ENCODE data around the gene IL12A.

IL12A gene

DNA sequence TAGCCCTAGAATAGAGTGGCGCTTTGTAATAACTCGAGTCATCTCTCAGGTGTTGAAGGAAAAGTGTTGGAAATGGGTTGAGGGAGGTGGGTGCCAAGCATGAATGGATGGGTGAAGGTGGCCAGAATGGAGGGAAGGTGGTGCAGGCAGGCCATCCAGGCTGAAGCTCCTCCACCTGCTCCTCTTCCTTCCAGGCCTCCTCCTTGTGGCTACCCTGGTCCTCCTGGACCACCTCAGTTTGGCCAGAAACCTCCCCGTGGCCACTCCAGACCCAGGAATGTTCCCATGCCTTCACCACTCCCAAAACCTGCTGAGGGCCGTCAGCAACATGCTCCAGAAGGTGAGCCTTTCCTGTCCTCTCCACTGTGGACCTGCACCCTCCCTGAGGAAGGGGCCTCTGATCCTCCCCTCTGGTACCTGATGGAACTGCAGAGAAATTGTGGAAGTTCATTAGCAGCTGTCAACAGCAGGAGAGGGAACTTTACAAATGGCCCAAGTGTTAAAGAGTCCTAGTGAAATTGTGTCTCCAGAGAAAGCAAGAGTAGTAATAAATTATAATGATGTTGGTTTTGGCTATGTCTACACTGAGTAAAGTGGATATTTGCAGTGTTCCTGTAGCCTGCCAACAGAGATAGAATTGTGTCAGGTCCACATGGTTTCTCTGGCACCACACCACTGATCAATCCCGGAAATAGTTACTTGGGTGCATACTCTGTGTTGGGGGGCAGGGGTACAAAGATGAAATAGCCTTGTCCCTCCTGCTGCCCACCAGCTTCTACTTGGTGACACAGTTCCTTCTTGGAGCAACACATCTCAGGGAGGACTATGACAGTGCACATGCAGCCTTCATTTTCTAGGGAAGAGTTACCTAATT, 1.6 kb downstream of the IL12A start:
- no peak for DNase-seq (ENCODE audit: low read depth in 2 of 2)

DNA sequence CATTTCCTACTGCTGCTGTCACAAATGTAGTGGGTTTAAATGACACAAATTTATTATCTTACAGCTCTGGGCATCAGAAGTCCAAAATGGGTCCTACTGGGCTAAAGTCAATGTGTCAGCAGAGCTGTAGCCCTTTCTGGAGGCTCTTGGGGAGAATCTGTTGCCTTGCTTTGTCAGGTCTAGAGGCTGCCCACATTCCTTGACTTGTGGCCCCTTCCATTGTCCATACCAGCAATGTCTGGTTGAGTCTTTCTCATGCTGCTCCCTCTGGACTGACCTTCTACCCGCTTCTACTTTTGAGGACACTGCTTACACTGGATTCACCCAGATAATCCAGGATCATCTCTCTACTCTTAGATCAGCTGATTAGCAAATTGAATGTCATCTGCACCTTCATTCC, 3.0 kb downstream of the IL12A start:
- no peak for DNase-seq (ENCODE audit: low read depth in 2 of 2)

DNA sequence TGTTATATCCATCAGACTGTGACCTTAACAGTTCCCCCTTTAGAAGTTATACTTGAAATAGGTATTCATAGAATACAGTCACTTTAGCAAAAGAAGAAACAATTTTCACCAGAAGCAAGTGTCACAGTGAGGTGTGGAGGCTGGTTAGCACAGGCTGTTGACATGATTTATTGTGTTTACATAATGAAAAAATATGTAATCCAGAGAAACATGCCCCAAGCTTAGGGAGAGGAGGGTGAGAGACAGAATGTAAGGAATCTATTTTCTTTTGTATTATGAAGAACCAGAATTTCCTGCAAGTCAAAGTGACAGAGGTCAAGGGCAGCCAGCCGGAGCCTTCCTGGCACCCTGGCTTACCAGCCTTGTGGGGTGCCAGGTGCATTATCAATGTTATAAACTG, 4.0 kb downstream of the IL12A start:
- no peak for DNase-seq (ENCODE audit: low read depth in 2 of 2)

DNA sequence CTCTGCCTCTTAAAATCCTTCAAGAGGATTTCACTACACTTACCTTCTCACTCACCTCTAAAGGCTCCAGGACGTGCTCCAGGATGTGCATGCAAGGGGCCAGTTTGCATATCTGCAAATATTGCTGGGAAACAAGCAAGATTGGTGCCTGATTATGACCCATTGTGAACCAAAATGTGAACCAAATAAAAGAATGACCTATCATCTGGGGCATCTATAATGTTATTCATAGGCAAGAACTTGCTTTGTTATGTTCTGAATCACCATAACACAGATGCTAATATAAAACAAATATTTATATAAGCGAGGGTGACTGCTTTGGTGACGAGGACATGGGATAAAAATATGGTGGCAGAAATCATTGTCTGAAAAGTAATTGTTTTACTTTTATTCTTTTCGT, 5.5 kb downstream of the IL12A start:
- DNase-seq (ENCODE audit: low read depth in 2 of 2): no peak

DNA sequence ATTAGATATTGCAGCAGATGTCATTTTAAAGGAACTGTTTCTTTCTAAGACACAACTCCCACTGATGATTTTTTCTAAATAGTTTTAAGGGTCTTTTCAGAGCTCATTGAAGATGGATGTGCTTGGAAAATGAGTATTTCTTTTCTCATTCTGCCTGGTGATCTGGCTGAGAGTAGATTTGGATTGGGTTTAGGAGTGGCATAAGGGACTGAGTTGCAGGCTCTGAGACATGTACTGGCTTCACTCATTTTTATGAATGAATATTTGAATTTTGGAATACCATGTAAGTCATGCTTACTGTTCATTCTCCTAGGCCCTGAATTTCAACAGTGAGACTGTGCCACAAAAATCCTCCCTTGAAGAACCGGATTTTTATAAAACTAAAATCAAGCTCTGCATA, 6.5 kb downstream of the IL12A start:
- no peak for DNase-seq (ENCODE audit: low read depth in 2 of 2)

DNA sequence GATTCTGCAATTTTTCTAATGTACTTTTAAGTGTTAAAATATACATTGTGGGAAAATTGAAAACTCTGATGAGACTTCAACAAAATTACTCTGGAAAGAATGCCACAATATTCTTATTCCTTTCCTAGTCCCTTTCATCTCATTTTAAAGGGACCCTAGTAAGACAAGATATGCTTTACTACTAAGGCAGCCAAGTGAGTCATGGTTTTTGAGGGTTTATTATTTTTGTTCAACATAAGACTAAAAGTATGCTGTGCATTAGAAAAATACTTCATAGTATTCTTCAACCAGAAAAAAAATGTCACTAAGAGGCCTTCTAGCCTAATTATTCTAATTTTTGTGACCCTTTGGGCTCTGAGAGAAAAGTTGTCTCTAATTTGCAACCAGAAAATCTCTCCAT, 7.4 kb downstream of the IL12A start:
- DNase-seq (ENCODE audit: low read depth in 2 of 2): no peak

DNA sequence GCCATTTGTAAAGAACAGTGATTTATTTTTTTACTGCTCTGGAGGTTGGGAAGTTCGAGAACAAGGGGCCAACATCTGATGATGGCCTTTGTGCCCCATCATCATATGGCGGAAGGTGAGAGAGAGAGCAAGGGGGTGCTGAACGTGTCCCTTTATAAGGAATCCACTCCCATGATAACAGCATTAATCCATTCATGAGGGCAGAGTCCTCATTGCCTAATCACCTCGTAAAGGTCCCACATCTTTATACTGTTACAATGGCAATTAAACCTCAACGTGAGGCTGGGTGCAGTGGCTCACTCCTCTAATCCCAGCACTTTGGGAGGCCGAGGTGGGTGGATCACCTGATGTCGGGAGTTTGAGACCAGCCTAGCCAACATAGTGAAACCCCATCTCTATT, 8.3 kb downstream of the IL12A start:
- no peak for DNase-seq (ENCODE audit: low read depth in 2 of 2)

DNA sequence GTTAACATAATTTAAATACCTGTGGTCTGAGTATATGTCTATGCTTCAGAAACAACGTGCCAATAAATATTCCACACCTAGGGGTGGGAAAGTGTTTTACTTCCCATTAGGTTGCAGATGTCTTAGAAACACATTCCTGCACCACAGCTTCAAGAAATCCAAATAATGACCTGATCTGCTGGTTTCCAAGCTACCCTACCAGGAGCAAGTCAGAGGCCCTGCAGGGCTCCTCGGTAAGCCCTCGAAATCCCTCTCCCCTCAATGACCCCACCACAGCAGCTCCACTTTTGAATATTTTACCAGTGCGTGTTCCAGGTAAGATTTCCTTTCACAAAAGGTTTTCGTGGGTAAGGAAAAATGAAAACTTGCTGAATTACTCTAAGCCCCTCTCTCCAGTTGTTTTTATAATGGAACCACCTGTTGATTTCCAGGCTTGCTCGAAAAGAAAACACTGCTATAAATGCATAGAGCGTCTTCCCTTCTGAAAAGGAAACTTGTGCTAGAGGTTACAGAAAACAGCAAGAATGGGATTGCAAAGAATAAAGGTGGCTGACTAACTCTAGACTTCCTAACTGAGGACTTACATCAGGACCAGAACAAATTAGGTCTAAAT, 12.6 kb downstream of the IL12A start:
- no peak for DNase-seq (ENCODE audit: low read depth in 2 of 2)

DNA sequence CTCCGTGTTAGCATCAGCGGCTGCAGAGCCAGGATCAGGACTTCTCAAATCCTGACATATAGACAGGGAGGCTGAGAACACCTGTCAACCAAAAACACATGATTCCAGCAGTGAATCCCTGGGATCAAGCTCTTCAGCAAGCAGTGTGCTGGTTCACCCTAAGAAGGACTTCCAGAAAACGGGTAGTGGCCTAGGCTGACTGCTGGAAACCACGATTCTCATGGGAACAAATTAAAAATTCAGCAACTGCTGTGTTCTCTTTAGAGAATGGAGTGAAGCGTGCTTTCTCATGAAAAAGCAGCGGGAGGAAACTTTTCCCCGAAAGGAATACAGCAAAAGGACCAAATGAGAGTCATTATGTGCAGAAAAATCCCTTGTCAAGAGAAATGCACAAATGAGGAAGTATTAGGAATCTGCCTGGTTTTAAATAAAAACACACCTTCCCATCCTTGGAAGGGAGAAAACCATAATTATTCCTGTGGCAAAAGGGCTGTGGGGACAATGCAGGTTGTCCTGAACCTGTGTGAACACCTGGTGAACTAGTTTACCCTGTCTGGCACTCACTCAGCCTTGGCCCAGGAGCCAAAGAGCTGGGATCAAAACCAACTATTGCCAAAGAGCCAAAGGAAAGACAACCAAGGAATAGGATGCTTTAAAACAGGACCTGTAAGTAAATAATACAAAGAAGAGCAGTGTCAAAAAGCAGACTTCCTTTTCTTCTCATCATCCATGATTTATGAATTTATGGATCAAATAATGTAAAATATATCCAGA, 13.4 kb downstream of the IL12A start:
- DNase-seq (ENCODE audit: low read depth in 2 of 2): no peak

DNA sequence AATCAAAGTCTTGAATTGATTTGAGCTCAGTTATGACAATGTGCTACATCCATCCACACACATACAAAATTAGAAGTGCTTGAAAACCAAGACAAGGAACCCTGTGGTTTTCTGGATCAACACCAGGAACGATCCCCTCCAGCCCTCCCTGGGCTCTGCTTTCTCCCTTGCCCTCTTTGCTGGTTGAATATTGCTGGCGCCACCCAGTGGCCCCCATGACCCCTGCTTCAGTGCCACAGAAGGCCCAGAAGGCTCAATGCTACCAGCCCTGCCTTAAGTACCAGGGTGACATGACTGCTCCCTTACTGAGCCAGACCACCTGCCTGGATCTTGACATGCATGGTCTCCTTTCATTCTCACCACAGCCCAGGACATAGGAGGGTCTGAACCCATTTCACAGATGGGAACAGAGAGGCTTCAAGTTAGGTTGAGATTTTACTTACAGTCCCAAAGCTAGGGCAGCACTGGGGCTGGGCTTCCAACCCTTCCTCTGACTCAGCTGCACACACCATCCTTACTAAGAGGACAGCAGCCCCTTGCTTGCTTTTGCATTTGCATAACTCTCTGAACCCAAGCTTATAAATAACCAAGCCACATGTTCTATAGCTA, 15.0 kb downstream of the IL12A start:
- no peak for DNase-seq (ENCODE audit: low read depth in 2 of 2)

DNA sequence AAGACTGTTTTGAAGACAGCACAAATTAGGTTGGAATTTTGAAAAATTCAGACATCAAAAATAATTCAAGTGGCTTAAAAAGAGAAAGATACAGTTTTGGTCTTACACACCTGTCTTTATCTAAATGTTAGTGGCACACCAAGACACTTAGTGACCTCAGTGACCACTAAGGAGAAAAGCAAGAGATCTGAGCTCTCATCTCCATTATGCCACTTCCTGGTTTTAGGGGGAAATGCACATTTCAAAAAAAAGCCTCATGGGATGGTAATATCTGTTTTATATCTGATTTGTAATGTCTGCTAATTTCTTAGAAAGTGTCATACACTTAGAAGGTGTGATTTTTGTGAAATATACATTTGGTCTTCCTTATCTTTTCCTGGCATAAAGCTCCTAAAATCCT, 16.4 kb downstream of the IL12A start:
- DNase-seq (ENCODE audit: low read depth in 2 of 2): no peak

DNA sequence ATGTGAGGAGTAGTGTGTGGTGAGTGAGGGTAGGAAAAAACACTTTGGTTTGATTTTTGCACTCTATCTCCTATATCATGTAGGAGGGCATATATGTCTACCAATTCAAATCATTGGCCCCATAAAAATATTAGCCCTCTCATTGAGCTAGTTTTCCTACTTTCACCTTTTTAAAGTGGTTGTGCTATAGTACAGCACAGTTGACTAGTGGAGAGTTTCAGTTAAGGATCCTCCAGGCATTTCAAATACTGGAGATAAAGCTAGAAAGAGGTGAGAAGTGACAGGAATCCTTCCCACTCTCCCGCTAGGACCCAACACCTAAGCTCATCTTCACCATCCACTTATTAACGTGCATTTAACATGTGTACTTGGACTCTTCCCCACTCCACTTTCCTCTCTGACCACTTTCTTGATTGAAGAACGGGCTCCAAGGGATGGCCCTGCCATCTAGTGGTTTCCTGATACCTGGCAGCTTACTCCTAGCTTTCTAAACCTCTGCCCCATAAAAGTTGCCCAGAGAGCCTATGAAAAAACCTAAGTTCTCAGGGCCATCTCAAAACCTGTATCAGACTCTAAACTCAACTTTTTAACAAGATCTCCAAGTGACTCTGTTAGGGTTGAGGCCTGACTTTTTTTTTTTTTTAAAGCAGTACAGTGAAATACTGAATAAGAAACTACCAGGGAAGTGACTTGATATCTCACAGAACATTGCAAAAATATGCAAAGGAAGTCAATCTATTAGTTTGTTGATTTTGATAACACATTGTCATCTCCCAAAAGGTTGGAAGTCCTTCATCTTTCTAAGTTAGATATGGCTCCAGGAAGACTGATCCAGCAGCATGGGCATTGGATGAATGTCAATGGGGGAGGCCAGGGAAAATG, 17.9 kb downstream of the IL12A start:
- DNase-seq (ENCODE audit: low read depth in 2 of 2): no peak

DNA sequence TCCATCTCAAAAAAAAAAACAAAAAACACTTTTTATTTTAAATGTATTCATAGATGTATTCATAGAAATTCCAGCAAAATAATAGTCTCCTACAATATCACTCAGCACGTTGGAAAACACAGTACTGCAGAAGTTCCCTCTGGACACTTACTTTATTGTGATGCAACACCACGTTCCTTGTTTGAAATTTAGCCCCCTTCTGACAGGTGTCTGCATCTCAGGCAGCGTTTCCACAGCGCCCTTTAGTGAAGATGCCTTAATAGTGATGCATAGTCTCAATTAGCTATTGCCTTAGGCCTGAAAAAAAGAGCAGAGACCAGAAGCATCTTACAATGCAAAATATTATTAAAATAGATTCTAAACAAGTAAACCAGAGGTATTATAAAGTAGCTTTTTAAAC, 20.3 kb downstream of the IL12A start:
- no peak for DNase-seq (ENCODE audit: low read depth in 2 of 2)

DNA sequence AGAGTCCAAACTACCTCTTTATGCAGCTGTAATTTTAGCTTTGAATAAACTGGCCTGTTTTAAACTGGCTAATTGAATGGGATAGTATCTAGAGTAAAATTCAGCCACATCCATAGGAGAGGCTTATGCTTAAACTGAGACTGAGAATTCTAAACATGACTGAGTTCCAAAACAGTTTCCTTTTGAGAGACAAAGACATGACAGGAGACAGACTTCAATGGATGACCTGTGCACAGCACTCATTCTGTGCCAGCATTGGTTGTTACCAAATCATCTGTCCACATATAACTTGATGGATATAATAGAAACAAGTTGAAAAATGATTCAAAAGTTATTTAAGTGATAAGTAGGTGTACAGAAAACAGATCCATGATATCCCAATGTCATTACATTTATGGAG, 20.9 kb downstream of the IL12A start:
- DNase-seq (ENCODE audit: low read depth in 2 of 2): no peak

DNA sequence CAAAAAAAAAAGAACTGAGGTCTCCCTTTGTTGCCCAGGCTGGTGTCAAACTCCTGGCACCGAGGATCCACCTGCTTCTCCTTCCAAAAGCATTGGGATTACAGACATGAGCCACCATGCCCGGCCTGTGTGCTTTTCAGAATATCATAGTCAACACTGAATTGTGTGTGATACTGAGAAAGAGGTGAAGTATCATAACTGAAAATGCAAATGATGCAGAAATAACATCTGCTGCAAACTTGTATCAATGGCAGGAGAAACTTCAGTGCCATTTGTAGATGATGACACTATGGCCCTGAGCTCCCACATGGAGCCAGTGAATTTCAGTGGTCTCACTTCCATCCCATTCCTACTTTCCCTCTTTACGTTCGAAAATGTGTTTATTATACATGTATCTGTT, 21.9 kb downstream of the IL12A start:
- DNase-seq (ENCODE audit: low read depth in 2 of 2): no peak

DNA sequence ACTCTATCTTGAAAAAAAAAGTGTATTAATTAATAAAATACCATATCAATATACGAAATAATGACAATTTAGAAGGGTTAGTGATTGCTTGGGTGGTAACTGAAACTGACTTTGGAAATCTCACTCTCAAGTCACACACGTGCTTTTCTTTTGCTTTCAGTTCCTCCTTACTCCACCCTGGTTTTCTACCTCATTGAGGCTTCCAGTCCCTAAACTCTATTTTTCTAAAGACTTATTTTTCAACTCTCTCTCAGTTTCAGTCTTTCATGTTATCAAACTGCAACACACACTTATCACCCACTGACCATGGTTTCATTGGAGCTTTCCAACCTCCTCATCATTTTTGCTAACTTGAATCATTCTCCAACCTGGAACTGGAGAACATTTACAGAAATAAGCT, 23.5 kb downstream of the IL12A start:
- DNase-seq (ENCODE audit: low read depth in 2 of 2): no peak

DNA sequence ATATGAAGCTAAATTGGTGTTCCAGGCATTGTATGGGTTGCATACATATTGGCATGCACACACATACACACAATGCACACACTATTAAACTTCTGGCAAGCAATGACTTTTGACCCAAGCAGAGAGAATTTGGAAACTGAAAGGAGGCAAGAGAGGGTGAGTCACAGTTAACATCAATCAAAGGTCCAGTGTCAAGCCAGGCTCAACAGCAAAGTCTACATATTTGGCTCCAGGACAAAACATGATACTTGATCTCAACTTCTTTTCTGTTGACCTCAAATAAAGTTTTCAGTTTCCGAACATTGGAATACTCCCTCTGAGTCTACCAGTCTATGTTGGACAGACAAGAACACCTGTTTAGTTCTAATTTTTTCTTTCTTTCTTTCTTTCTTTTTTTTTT, 28.3 kb downstream of the IL12A start:
- DNase-seq (ENCODE audit: low read depth in 2 of 2): no peak

DNA sequence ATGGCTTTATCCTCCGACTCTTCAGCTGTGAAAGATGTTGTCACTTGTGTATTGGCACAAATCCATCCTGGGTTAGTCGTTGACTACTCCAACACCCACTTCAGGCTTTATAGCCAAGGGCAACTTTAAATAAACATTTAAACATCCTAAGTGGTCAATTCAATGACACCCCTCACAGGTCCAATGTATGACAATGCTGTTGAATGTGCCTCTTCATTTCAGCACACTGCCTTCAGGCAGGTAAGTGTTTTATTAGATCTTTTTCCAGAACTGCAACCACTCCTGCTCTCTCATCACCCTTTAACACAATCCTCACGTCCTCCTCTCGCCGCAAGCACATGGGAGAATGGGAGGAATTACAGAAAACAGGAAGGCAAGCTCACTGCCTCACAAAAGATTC, 30.3 kb downstream of the IL12A start:
- no peak for DNase-seq (ENCODE audit: low read depth in 2 of 2)

DNA sequence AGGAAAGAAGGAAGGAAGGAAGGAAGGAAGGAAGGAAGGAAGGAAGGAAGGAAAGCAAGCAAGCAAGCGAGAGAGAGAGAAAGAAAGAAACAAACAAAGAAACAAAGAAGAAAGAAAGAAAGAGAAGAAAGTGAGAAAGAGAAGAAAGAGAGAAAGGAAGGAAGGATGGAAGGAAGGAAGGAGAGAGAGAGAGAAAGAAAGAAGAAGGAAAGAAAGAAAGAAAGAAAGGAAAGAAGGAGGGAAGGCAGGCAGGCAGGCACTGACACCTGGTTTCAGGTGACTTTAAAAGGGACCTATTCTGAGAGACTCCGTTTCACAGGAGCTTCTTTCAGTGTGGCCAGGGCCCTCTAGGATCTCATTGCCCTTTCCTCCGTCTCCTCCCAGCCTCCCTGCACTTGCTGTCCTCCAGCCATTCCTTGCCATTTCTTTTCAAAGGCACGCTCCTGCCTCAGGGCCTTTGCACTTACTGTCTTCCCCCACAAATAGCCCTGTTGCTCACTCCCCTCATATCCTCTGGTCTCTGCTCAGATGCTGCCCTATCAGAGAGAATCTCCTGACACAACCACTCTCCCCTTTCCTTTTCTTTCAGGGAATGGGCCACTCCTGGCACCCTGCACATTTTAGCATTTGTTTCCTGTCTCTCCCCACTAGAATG, 31.5 kb downstream of the IL12A start:
- no peak for DNase-seq (ENCODE audit: low read depth in 2 of 2)

DNA sequence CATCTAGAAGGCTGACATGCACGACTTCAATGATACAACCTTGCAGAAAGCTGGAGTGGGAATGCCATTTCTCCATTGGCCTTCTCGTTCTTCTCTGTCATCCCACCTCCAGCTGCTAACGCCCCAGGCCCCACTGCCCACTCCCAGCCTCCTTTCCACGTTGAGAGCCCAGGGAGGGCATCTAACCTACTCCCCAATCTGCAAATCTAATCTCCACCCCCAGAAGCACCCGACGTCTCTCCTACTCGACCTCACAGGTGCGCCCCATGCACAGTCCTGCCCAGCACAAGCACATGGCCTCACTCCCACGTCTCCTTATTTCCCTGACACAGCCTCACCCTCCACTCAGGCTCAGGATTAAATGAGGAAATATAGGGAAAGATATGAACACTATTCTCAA, 33.4 kb downstream of the IL12A start:
- no peak for DNase-seq (ENCODE audit: low read depth in 2 of 2)

DNA sequence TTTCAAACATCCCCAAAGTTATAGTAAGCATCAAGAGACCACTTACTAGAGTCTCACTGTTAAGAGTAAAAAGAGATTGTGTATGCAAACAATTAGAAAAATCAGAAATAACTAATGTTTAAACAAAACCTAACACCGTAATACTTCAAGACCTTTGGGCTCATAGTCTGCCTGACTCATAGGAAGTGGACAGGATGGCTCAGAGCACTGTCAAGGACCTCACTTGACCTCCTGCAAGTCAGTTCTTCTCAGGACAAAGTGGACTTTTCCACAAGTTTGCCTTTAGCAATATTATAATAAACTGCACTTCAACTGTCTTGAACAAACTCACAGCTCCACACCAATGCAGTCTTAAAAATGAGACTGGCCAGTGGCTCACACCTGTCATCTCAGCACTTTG, 34.8 kb downstream of the IL12A start:
- DNase-seq (ENCODE audit: low read depth in 2 of 2): no peak
